Pulmonary artery endothelial cell (primary cell): ENCODE data around the gene AOAH. TPM values are rescaled to one million over a fixed set of nuclear protein-coding genes. Genes with fewer than 3 reads are reported as not detected.

Experiments
- DNase-seq: peaks from one replicate; pipeline ENCODE4 v3.0.0-alpha.2; 2011; ENCODE audit warnings: low read depth, low spot score
- total RNA-seq: library from RNA; depleted of rRNA; stranded (reverse); fragments of >200 nt; gene quantifications from 2 replicates; pipeline ENCODE4 v1.2.3, GENCODE V29; 2014

The AOAH gene
- total RNA-seq, 1 donor from 2014 or later: not detected

DNA sequence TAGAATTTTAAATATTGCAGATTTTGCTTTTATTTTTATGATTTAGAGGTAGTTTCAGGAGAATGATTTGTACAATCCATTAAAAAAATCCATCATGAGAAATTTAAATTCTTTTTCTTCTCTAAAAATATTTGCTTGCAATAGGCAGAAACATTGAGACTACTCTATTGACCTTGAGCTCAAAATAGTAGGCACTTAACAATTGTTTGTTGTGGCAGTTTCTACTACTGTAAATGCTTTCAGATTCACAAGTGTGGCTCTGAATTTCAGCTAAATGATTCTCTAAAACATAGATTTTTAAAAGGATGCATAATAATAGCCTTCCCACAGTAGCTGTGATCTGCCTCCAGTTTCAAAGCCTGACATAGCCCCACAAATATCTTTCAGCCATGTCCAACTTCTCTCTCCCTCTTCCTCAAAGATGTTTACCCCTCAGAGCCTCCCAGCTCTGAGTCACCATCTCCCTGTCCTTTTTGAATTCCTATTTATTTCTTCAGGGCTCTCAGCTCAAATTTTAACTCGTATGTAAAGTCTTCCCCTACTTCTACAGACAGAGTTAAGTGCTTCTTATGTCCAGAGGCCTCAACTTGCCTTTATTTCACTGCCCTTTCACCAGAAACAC lies 160.5 kb downstream of the AOAH start:
- DNase-seq: no peak

DNA sequence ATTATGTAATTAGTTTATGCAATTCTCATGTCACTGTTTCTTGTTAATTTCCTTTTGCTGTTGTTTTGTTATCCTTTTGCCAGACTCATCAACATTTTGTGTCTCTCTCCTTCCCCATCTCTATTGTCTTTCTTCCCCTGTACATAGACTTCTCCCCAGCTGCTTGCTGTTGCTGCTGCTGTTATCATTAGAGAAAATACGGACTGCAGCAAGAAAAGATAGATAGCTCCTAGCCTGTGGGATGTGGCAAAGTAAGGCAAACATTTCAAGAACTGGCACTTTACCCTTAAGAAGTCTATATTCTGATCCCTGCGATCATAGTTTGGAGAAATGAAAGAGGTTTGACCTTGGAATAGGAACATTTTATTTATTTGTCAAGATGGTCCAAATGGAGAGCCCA lies 162.2 kb downstream of the AOAH start:
- DNase-seq: no peak

- DNase-seq: no peak
Observed at GRCh38 chr7:36549029-36549428, 175.3 kb downstream of the AOAH start.

GRCh38 chr7:36547416-36547815 lies 176.9 kb downstream of the AOAH start:
- no peak for DNase-seq

DNA sequence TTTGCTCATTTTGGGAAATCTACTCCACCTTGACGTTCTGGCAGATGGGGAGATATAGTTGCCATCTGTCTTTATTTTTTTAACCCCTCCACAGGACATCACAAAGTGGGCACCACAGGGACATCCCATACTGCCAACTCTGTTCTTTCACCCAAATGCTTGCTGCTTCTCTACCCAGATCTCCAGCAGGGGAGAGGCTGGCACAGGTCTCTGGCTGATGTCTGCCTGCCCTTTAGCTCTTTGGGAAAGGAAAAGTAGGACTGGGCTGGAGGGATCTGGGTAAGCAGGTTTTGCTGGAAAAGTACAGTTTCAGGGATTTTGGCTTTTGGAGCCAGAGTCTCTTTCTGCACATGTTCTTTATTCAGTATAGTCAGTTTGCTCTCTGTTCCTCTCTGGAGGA lies 178.0 kb downstream of the AOAH start:
- DNase-seq: no peak

GRCh38 chr7:36545291-36545690 lies 179.0 kb downstream of the AOAH start:
- DNase-seq: no peak

- DNase-seq: no peak
Observed at GRCh38 chr7:36538126-36538525, 186.2 kb downstream of the AOAH start.

DNA sequence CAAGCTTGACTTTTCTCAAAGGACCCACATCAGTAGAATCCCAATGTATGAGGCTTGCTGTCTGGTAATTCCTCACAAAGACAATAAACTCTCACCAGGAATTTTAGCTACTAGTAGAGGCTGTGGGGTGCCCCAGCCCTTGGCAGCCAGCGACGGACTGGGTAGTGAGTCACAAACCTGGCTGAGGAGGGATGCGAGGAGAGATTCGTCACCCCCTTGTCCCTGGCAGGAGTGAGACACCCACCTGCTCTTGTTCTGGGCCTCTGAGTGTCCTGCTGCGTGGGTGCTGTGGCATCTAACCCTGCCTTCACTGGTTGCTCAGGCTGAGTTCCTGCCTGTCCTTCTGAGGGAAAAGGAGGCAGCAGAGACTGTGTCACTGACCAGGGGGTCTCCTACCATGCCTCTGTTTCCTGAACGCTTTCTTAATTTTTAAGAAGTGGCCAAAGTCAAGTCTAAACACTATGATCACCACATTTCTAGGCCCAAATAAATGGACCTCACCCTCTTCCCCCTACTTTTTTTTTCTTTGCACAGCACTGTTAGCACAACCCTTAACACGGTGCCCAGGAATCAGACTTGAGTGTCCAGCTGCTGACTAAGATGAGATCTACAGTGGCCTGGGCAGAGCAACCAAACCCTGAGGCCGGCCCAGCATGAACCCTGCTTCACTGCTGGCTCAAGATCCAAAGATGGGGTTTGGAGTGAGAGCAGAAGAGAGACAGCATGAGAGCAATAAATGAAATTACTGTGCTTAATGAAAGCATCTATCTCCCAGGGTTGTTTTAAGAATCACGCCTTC lies 188.2 kb downstream of the AOAH start:
- no peak for DNase-seq

DNA sequence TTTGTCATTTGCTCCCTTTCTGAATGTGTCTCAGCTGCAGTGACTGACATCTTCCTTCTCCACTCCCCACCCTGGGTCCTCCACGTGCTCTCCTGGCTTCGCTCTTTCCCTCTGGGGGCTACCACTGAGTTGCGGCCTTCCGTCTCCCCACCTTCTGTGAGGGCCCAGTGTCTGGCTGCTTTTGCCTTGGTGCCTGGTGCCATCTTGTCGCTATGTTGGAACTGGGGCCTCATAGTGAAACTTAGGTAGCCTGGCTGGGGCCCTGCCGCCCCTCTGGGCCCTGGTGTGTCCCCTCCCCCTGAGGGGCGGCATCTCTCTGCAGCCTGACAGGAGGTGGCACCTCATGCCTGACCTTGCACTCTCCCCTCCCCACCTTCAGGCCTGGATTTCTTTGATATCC lies 190.6 kb downstream of the AOAH start:
- DNase-seq: no peak

DNA sequence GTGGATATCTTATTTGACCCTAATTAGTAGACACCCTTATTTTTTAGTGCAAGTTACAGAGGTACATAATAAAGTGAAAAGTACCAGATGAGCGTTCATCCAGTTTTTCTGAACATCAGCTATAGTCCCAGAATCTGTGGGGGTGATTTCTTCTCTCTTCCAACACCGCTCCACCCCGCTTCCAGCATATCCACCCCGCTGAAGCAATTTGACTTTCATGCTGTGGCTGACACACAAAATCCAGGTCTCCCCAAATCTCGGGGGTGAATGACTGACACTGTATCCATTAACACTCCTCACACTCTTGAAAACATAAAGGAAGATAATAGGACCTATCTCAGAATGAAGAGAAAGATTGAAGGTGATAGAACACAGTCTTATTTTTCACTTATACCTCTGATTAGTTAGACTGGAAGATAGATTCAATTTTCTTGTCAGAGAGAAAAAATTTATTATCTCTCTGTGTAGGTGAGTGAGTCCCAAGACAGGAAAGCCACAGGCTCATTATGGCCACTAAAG lies 191.3 kb downstream of the AOAH start:
- no peak for DNase-seq

- DNase-seq: no peak
Observed at GRCh38 chr7:36531951-36532350, 192.3 kb downstream of the AOAH start.

GRCh38 chr7:36530456-36530855 lies 193.8 kb downstream of the AOAH start:
- no peak for DNase-seq

DNA sequence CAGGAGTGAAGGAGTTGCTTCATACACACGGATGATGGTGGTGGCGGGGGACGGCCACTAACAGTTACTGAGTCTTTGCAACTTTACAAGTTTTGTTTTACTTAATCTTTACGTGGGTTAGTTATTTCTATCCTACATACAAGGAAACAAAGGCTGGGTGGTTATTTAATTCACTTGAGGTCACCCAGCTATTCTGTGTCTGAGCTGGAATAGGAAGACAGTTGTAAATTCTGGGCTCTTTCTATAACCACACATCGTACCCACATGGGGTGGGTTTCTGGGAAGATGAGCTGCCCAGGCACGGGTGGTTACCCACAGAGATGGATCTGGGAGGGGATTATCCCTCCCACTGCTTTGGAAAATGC lies 196.8 kb downstream of the AOAH start:
- DNase-seq: no peak

GRCh38 chr7:36526863-36527548 lies 197.3 kb downstream of the AOAH start:
- DNase-seq: peak; percentile 8

GRCh38 chr7:36523371-36524101 lies 200.8 kb downstream of the AOAH start:
- no peak for DNase-seq

DNA sequence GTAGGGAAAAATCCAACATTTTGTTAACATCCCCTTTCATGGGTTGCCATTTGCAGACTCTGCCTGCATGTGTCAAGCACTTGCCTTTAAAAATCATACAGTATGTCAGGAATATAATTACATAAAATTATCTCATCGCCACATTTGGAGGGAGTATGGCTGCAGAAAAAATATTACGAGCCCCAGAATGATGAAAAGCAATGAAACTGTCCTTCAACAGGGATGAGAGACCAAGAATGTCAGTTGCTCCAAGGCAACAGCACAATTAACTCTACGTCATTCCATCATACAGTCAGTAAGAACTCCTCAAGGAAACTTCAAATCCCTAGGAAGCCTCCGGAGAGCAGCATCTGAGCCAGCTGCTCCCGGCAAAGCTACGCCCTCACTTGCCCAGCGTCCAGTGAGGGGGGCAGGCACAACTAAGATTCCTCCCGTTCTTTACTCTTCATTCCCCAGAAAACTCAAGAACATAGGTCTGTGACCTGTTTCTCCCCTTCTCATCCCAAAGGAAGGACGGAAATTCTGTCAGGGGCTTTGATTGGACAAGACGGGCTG lies 201.8 kb downstream of the AOAH start:
- DNase-seq: no peak

DNA sequence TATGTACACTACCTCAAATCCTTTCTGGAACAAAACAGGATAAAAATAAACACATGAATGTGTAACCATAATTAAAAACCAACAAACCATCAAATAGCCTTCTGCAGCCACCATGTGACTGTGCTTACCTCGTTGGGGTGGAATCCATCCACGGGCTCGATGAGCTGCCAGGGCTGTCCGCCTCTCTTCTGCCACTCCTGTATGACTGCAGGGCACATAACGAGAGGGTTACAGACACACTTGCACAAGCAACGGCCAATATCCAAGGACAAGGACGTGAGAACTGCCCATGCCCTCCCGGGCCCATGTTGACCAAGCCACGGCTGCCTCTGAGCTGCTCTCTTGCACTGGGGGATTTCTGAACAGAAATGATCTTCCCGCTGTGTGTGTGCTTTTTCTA lies 202.4 kb downstream of the AOAH start:
- no peak for DNase-seq

GRCh38 chr7:36521133-36521532 lies 203.2 kb downstream of the AOAH start:
- DNase-seq: no peak

GRCh38 chr7:36515847-36516246 lies 208.4 kb downstream of the AOAH start:
- no peak for DNase-seq

DNA sequence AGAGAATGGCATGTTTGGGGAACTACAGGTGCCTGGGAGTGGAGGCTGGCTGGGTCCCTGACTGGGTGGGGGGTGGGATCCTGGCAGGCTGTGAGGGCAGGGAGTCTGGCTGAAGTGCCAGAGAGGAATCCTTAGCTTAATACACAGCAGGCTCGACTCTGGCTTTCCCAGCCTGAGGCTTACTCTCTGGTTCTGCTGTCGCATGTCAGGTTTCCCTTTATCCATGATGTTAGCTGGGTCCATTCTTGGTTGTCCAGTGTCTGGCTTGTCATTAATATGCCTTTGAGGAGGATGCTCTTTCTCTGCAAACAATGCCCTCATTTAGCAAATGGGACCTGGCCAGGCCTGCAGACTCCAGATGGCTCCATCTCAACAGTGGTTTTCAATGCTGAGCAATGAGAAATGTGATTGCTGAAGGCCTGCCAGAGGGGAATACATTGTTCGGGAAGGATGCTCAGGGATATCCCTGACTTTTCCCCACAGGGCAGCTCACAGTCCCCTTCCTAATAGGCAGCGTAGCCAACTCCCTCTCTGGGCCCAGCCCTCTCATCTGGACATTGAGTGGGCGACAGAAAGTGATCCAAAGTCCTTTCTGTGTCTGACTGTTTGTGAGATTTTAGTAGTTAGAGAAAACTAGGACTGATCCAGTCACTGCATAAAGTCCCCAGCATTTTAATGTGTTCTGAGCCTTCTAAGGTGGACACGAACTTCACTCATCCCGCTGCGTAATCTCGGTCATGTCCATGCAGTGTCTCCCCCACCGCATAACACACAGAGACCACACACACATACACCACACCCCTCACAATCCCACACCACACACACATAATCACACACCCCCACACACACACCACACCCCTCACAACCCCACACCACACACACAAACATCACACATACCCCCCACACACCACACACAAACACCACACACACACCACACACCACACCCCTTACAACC lies 209.7 kb downstream of the AOAH start:
- no peak for DNase-seq
